Endometrium (tissue), 2 donors: ENCODE data around the gene ST6GAL2.

Source experiments
- FAIRE-seq: peaks from 2 replicates; lab custom pipeline; 2012; peaks lifted over from hg19 to GRCh38; lab: Jason Lieb, UNC
- donor health status: control.
- donor health status: control.

Gene ST6GAL2

GRCh38 chr2:106885971-106886915, at the start of gene ST6GAL2:
Gene ST6GAL2 (minus strand): TSS chr2:106886167. CDS start chr2:106843977, 42,190 bp downstream.
- FAIRE-seq: no peak

- FAIRE-seq: no peak
Observed at GRCh38 chr2:106932644-106933043, 46.7 kb upstream of the ST6GAL2 start.

- FAIRE-seq: no peak
Observed at GRCh38 chr2:106931717-106932335, 45.9 kb upstream of the ST6GAL2 start.

- FAIRE-seq: no peak
Observed at GRCh38 chr2:106921451-106921850, 35.5 kb upstream of the ST6GAL2 start.

GRCh38 chr2:106919012-106919411, 33.0 kb upstream of the ST6GAL2 start:
- FAIRE-seq: no peak

GRCh38 chr2:106904242-106904641, 18.3 kb upstream of the ST6GAL2 start:
- no peak for FAIRE-seq

GRCh38 chr2:106899786-106900530, 14.0 kb upstream of the ST6GAL2 start:
- no peak for FAIRE-seq

- FAIRE-seq: no peak
Observed at GRCh38 chr2:106894545-106894944, 8.6 kb upstream of the ST6GAL2 start.

- FAIRE-seq: no peak
Observed at GRCh38 chr2:106892048-106892447, 6.1 kb upstream of the ST6GAL2 start.

- FAIRE-seq: no peak
Observed at GRCh38 chr2:106890606-106891005, 4.6 kb upstream of the ST6GAL2 start.

GRCh38 chr2:106886916-106887758, 1.2 kb upstream of the ST6GAL2 start:
- FAIRE-seq: no peak

- FAIRE-seq: peak; percentile 72
Observed at GRCh38 chr2:106885329-106885728, 638 bp downstream of the ST6GAL2 start.

- FAIRE-seq: no peak
Observed at GRCh38 chr2:106882673-106883072, 3.3 kb downstream of the ST6GAL2 start.

GRCh38 chr2:106878206-106878605, 7.8 kb downstream of the ST6GAL2 start:
- FAIRE-seq: no peak

- no peak for FAIRE-seq
Observed at GRCh38 chr2:106876699-106877098, 9.3 kb downstream of the ST6GAL2 start.

GRCh38 chr2:106869512-106870275, 16.3 kb downstream of the ST6GAL2 start:
- FAIRE-seq: no peak

GRCh38 chr2:106868275-106868674, 17.7 kb downstream of the ST6GAL2 start:
- FAIRE-seq: no peak

- no peak for FAIRE-seq
Observed at GRCh38 chr2:106867196-106867953, 18.6 kb downstream of the ST6GAL2 start.

GRCh38 chr2:106866641-106867040, 19.3 kb downstream of the ST6GAL2 start:
- no peak for FAIRE-seq

GRCh38 chr2:106864051-106864450, 21.9 kb downstream of the ST6GAL2 start:
- no peak for FAIRE-seq
